HG03103 (cell line): ENCODE measurements around the gene PCSK6.
A peak's percentile ranks its signal among the peaks of the same experiment; 100 is the strongest.
"Not testable (repeated sequence)": the region's sequence is repeated elsewhere in the genome, so short reads cannot be mapped to it uniquely, and the experiment has no call there.

Source experiments
- ATAC-seq: cut with Tn5 transposase; IDR thresholded peaks from one replicate; pipeline ENCODE4 v1.9.1; 2021; ENCODE audit warnings: low read depth; ENCODE audit not compliant: unreplicated experiment

Gene PCSK6

GRCh38 chr15:101409621-101410020 lies 79.9 kb downstream of the PCSK6 start:
- ATAC-seq: no peak

- no peak for ATAC-seq
Measured at GRCh38 chr15:101407966-101408775, 81.3 kb downstream of the PCSK6 start.

GRCh38 chr15:101407439-101407838 lies 82.1 kb downstream of the PCSK6 start:
- peak; percentile 96 for ATAC-seq

GRCh38 chr15:101406526-101407195 lies 82.8 kb downstream of the PCSK6 start:
- ATAC-seq: no peak

GRCh38 chr15:101406036-101406435 lies 83.5 kb downstream of the PCSK6 start:
- ATAC-seq: no peak

- ATAC-seq: no peak
Measured at GRCh38 chr15:101404245-101404644, 85.3 kb downstream of the PCSK6 start.

DNA sequence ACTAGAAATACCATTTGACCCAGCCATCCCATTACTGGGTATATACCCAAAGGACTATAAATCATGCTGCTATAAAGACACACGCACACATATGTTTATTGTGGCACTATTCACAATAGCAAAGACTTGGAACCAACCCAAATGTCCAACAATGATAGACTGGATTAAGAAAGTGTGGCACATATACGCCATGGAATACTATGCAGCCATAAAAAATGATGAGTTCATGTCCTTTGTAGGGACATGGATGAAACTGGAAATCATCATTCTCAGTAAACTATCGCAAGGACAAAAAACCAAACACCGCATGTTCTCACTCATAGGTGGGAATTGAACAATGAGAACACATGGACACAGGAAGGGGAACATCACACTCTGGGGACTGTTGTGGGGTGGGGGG lies 86.6 kb downstream of the PCSK6 start:
- ATAC-seq: not testable (repeated sequence)

DNA sequence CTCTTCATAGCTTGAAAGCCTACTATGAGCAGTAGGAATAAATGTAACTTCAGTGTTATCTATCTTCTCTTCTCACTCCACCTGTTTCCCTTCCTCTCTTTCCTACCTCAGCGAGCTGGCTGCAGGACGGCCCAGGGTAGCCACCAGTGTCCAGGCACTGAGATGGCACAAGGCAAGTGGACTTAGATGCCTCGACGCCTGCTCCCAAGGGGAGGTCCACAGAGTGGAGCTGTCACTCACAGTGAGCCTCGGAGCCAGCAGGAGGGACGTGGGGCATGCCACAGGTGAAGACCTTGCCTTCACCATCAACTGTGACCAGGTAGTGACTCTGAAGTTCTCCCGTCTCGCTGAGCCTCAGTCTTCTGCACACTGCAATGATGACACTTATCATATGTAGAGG lies 88.2 kb downstream of the PCSK6 start:
- ATAC-seq: no peak

- ATAC-seq: no peak
Measured at GRCh38 chr15:101399431-101399830, 90.1 kb downstream of the PCSK6 start.

- no peak for ATAC-seq
Measured at GRCh38 chr15:101398247-101398646, 91.3 kb downstream of the PCSK6 start.

- no peak for ATAC-seq
Measured at GRCh38 chr15:101397521-101398003, 91.9 kb downstream of the PCSK6 start.

DNA sequence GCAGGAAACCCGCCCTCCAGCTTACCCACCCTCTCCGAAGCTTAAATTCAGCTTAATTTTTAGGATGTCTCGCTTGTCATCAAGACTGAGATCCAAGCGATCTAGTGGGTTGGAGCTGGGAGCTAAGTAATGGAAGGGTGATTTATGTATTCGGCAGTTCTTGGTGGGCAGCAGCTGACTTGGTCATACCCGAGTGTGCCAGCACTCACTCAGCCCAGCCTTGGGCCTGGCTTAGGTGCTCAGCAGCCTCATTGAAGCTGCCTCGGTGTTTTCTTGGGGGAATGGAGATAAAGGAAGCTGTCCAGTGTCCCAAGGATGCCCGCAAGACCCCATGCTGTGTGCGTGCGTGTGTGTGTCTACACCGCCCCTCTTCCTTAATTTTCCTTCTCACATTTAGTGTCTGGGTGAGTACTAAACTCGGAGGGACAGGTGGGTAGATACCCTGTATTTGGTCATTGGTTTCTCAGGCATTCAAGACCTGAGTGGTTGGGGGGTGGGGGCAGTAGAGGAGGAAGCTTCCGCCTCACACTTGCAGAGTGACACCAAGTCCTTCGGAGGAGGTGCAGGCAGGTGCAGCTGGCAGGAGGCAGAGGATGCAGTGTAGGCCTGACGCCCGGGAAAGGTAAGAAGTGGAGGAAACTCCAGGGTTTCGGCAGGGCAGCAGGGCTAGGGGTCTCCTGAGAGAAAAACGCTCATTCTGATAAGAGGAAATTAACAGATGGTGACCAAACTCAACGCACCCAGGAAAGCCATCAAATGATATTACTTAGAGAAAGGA lies 92.8 kb downstream of the PCSK6 start:
- no peak for ATAC-seq

DNA sequence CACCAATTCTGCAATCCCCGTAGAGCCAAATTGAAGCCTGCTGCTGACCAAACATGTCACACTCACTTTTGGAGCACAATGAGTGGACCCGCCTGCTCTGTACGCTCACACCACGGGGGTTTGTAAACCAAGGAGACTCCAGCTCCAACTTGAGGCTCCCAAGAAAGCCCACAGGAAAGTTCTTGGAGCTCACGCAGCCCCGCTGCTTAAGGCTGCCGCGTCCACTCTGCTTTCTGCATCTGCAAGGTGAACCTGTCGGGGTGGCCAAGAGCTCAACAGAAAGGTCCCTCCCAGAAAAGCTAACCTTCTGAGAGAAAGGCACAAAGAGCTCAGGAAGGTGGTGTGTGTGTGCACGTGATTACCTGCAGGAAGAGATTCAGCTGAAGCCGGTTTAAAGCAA lies 94.9 kb downstream of the PCSK6 start:
- no peak for ATAC-seq

DNA sequence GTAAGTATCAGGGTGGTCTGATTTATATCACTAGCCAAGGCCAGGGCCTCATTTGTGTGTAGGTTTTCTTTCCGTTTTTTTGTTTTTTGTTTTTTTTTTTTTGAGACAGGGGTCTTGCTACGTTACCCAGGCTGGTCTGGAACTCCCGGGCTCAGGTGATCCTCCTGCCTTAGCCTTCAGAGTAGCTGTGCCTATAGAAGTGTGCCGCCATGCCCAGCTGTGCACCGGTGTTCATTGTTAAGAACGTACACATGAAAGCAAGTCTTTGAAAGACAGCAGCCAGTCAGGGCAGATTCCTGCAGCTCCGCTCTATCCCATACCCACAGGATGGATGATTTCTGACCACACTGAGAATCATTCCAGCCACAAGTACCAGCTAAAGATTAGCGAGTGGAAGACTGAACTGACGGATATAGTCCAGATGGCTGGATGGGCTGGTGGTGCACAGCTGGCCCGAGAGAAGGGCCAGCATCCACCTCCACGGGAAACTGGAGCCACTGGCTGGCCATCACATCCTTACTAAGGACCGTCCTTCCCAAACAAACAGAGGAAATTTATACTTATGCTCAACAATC lies 95.4 kb downstream of the PCSK6 start:
- ATAC-seq: no peak

GRCh38 chr15:101393172-101393571 lies 96.3 kb downstream of the PCSK6 start:
- ATAC-seq: no peak

DNA sequence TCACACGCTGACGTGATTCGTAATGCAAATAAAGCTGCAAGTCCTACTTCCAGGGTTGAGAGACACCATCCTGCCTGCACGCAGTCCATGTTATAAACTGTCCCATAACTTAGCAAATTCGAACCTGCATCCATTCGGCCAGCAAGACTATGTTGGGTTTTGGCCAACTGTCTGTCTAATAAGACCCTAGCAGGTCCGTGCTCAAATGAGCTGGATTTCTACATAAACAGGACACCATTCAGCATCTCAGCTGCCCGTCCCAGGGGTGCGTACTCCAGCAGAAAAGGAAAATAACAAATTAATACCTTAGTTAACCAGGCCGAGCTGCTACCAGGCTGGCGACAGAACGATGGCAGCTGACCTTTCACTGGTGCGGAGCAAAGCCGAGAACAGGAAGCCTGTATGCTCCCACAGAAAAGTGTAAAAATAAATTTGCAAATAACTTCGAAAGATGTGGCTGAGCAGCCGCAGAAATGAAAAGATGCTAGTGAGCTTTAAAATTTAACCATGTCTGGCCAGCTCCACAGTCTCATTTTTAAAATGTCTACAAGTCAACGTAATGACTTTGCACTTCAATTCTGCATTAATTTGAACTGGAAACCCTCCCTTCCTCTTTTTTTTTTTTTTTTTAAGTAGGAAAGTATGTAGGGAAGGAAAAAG lies 97.4 kb downstream of the PCSK6 start:
- ATAC-seq: no peak

DNA sequence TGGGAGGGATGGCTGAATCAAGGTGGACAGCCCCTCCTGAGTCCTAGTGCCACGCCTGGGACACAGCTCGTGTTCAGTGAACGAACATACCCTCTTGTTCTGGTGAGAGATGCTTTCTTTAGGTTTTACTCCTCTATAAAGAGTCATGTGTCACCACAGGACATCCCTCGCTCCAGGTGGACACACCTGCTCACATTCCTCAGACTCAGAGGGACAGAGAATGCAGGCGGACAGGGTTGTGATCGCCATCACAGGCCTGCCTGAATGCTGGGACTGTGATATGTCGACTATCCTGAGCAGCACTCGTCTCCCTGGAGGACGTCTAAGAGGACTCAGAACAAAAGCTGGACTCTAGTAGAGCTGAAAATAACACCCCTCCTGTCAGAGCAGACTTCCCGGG lies 98.1 kb downstream of the PCSK6 start:
- no peak for ATAC-seq

GRCh38 chr15:101390462-101390861 lies 99.0 kb downstream of the PCSK6 start:
- ATAC-seq: no peak

GRCh38 chr15:101390060-101390459 lies 99.4 kb downstream of the PCSK6 start:
- no peak for ATAC-seq

DNA sequence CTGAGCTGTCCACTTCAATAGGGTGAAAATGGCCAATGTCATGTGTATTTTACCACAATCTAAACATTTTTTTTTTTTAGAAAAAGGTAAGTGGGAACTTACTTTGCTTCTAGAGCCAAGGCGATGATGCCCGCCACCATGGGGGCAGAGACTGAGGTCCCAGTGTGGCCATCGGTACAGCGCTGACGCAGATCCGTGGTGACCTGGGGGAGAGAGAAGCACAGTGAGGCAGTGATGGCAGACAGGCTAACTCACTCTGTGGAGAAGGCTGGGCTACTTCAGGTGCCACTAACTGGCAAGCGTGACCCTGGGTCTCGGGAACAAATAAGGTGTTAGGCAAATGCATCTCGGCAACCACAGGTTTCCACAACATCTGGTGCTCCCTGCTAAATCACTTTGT lies 100.1 kb downstream of the PCSK6 start:
- ATAC-seq: no peak
